ENCODE data around the gene MTCL1. TPM values are rescaled to one million over a fixed set of nuclear protein-coding genes. Genes with fewer than 3 reads are reported as not detected.

The MTCL1 gene
- total RNA-seq, 2 donors from 2014 or later: 11.2 to 73.1 TPM

DNA sequence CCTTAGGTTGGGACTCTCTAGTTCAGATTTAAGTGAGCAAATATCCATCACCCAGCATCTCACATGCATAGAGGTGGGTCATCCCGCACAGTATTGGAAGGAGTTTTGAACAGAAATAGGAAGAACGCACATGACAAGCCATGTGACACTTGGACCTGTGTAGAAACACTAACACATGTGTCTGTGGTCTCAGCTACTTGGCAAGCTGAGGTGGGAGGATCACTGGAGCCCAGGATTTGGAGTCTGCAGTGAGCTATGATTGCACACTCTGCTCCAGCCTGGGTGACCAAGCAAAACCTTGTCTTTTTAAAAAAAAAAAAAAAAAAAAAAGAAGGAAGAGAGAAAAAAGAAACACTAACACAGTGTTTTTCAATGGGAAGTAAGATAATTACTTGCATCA, 5.4 kb upstream of the MTCL1 start:
- H3K4me1 ChIP-seq (replicated peaks): no peaks in the 10 kb centered on the region
- H3K4me3 ChIP-seq: no peak overlapping the region
- TF ChIP-seq, protein P1, sequence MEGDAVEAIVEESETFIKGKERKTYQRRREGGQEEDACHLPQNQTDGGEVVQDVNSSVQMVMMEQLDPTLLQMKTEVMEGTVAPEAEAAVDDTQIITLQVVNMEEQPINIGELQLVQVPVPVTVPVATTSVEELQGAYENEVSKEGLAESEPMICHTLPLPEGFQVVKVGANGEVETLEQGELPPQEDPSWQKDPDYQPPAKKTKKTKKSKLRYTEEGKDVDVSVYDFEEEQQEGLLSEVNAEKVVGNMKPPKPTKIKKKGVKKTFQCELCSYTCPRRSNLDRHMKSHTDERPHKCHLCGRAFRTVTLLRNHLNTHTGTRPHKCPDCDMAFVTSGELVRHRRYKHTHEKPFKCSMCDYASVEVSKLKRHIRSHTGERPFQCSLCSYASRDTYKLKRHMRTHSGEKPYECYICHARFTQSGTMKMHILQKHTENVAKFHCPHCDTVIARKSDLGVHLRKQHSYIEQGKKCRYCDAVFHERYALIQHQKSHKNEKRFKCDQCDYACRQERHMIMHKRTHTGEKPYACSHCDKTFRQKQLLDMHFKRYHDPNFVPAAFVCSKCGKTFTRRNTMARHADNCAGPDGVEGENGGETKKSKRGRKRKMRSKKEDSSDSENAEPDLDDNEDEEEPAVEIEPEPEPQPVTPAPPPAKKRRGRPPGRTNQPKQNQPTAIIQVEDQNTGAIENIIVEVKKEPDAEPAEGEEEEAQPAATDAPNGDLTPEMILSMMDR (IDR thresholded peaks at IDR 0.05): no peak
- TF ChIP-seq POLR2A (IDR thresholded peaks at IDR 0.05) (no peak), POLR2AphosphoS5 (IDR thresholded peaks at IDR 0.05) (no peak)
- no peak overlapping the region for H3K27ac ChIP-seq
- no peaks in the 10 kb centered on the region for H3K36me3 ChIP-seq
- intact Hi-C loops (cut with DNase I): loop anchor here (5.0 to 10.0 kb wide), 2 partner anchors 43 to 435 kb away; partner anchors contain the start of gene ANKRD12
- H3K9me3 ChIP-seq: no peaks in the 10 kb centered on the region
- WGBS: 85% methylated on average over 2 of the region's 2 CpGs
- no peak for DNase-seq (ENCODE audit: low spot score)
- no peaks in the 10 kb centered on the region for H3K27me3 ChIP-seq (replicated peaks; ENCODE audit: insufficient read depth)

GRCh38 chr18:8701546-8702118, 3.7 kb upstream of the MTCL1 start:
- Histone ChIP-seq H3K36me3 (no peaks in the 10 kb centered on the region), H3K4me3 (no peak overlapping the region), H3K27ac (no peak overlapping the region), H3K4me1 (replicated peaks) (peaks cover 4% of the 10 kb centered on the region), H3K9me3 (no peaks in the 10 kb centered on the region), H3K27me3 (replicated peaks; ENCODE audit: insufficient read depth) (no peaks in the 10 kb centered on the region)
- TF ChIP-seq POLR2AphosphoS5 (IDR thresholded peaks at IDR 0.05) (no peak), POLR2A (IDR thresholded peaks at IDR 0.05) (no peak)
- TF ChIP-seq, protein P1 (IDR thresholded peaks at IDR 0.05): no peak
- intact Hi-C loops (cut with DNase I): loop anchor here (5.0 to 10.0 kb wide), 2 partner anchors 44 to 433 kb away; partner anchors contain the start of gene ANKRD12
- DNase-seq (ENCODE audit: low spot score): no peak
- 68% methylated on average over 8 of the region's 9 CpGs for WGBS

- Histone ChIP-seq H3K27me3 (replicated peaks; ENCODE audit: insufficient read depth) (no peaks in the 10 kb centered on the region), H3K36me3 (no peaks in the 10 kb centered on the region), H3K4me1 (replicated peaks) (peaks cover 8% of the 10 kb centered on the region), H3K9me3 (no peaks in the 10 kb centered on the region), H3K4me3 (no peak overlapping the region), H3K27ac (no peak overlapping the region)
- DNase-seq (ENCODE audit: low spot score): no peak
- TF ChIP-seq, protein P1 (IDR thresholded peaks at IDR 0.05): no peak
- TF ChIP-seq POLR2AphosphoS5 (IDR thresholded peaks at IDR 0.05) (no peak), POLR2A (IDR thresholded peaks at IDR 0.05) (no peak)
- intact Hi-C loops (cut with DNase I): loop anchor here (5.0 to 10.0 kb wide), 2 partner anchors 45 to 432 kb away; partner anchors contain the start of gene ANKRD12
Observed at GRCh38 chr18:8702668-8703067, 2.7 kb upstream of the MTCL1 start.

GRCh38 chr18:8703092-8703709, 2.2 kb upstream of the MTCL1 start:
- intact Hi-C loops (cut with DNase I): loop anchor here (5.0 to 10.0 kb wide), 2 partner anchors 46 to 432 kb away; partner anchors contain the start of gene ANKRD12
- DNase-seq (ENCODE audit: low spot score): no peak
- WGBS: 73% methylated on average over 25 of the region's 25 CpGs
- Histone ChIP-seq H3K27me3 (replicated peaks; ENCODE audit: insufficient read depth) (no peaks in the 10 kb centered on the region), H3K4me3 (no peak overlapping the region), H3K27ac (no peak overlapping the region), H3K4me1 (replicated peaks) (peaks cover 8% of the 10 kb centered on the region), H3K9me3 (no peaks in the 10 kb centered on the region), H3K36me3 (no peaks in the 10 kb centered on the region)
- TF ChIP-seq, protein P1 (IDR thresholded peaks at IDR 0.05): no peak
- TF ChIP-seq POLR2A (IDR thresholded peaks at IDR 0.05) (no peak), POLR2AphosphoS5 (IDR thresholded peaks at IDR 0.05) (no peak)
